GM19397 (cell line): ENCODE results near the gene TSC22D3.

Experiments used
- ATAC-seq: cut with Tn5 transposase; IDR thresholded peaks from one replicate; pipeline ENCODE4 v1.9.1; 2021; ENCODE audit warnings: mild to moderate bottlenecking, moderate library complexity; ENCODE audit not compliant: unreplicated experiment

Gene TSC22D3

GRCh38 chrX:107730991-107731766 lies 44.4 kb downstream of the TSC22D3 start:
- ATAC-seq, result no peak

- no peak for ATAC-seq
Measured at GRCh38 chrX:107730298-107730655, 45.3 kb downstream of the TSC22D3 start.

- no peak for ATAC-seq
Measured at GRCh38 chrX:107729558-107730297, 45.9 kb downstream of the TSC22D3 start.

GRCh38 chrX:107728371-107729099 lies 47.1 kb downstream of the TSC22D3 start:
- no peak for ATAC-seq

- ATAC-seq, result no peak
Measured at GRCh38 chrX:107726816-107727534, 48.6 kb downstream of the TSC22D3 start.

GRCh38 chrX:107725761-107726555 lies 49.6 kb downstream of the TSC22D3 start:
- no peak for ATAC-seq

- no peak for ATAC-seq
Measured at GRCh38 chrX:107724653-107725052, 50.9 kb downstream of the TSC22D3 start.

GRCh38 chrX:107723511-107723910 lies 52.1 kb downstream of the TSC22D3 start:
- ATAC-seq, result no peak

- no peak for ATAC-seq
Measured at GRCh38 chrX:107721966-107722707, 53.5 kb downstream of the TSC22D3 start.

GRCh38 chrX:107721318-107721717 lies 54.3 kb downstream of the TSC22D3 start:
- no peak for ATAC-seq

- no peak for ATAC-seq
Measured at GRCh38 chrX:107718156-107718621, 57.4 kb downstream of the TSC22D3 start.

- ATAC-seq, result peak; percentile 68
Measured at GRCh38 chrX:107716816-107717700, 58.5 kb downstream of the TSC22D3 start.

- ATAC-seq, result peak; percentile 39
Measured at GRCh38 chrX:107716118-107716684, 59.4 kb downstream of the TSC22D3 start.

GRCh38 chrX:107715331-107716117 lies 60.1 kb downstream of the TSC22D3 start:
- no peak for ATAC-seq

GRCh38 chrX:107714206-107714891 lies 61.2 kb downstream of the TSC22D3 start:
- no peak for ATAC-seq

- ATAC-seq, result no peak
Measured at GRCh38 chrX:107713543-107714205, 61.9 kb downstream of the TSC22D3 start.
